Stimulated activated CD8-positive, alpha-beta memory T cell treated with anti-CD3 and anti-CD28 coated beads, Interleukin-12 subunit alpha, Interleukin-12 subunit beta, amount 100 ng/mL, for 4 hours (primary cell): ENCODE measurements around the gene ELOVL6.
"Not testable (repeated sequence)": the region's sequence is repeated elsewhere in the genome, so short reads cannot be mapped to it uniquely, and the experiment has no call there.

Source experiments
- DNase-seq: peaks from one replicate; pipeline ENCODE4 v3.0.0-alpha.2; 2020; ENCODE audit warnings: low read depth

Gene ELOVL6, protein sequence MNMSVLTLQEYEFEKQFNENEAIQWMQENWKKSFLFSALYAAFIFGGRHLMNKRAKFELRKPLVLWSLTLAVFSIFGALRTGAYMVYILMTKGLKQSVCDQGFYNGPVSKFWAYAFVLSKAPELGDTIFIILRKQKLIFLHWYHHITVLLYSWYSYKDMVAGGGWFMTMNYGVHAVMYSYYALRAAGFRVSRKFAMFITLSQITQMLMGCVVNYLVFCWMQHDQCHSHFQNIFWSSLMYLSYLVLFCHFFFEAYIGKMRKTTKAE

DNA sequence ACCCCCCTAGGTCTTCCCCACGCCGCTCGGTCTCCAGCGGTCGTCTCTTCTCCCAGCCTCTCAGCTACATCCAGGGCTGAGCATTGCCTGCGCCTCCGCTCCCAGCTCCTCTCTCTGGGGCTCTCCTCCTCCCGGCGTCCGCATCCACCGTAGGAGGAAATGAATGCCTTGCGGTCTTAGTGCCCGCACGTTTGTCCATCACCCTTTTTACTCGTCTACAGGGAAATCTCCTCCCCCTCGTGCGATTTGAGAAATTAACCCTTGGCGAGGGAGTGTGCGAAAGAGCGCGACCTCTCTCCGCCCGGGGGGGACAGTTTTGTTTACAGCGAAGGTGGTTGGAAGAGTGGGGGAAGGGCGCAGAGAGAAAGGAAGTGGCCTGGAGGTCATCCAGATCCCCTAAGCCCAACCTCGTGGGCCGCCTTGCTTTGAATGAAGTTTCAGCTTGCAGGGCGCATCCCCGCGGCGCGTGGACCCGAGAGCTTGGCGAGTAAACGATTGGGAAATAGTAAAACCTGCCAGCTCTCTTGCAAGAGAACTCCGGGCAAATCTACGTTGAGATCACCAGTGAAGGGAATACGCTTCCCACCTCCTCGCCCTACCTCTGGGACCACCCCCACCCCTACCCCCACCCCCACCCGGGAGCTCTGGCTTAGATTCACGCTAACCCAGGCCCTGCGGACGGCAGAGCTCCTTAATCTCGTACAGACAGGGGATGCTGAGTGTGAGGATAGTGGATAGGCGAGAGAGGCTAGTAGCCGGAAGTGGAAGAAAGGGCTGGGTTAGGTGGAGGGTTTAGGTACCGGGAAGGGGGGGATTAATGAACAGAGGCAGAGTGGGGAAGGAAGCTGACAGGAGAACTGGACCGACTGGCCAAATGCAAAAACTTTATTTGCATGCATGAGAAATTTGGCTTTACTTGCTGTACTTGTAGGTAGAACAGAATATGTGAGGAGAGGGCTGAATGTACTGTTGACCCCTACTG, at the start of gene ELOVL6:
Gene ELOVL6, minus strand, starts transcription at position 181 of the 982 bp plus-strand sequence. CDS start 280 bp downstream, outside the sequence.
- no peak for DNase-seq

DNA sequence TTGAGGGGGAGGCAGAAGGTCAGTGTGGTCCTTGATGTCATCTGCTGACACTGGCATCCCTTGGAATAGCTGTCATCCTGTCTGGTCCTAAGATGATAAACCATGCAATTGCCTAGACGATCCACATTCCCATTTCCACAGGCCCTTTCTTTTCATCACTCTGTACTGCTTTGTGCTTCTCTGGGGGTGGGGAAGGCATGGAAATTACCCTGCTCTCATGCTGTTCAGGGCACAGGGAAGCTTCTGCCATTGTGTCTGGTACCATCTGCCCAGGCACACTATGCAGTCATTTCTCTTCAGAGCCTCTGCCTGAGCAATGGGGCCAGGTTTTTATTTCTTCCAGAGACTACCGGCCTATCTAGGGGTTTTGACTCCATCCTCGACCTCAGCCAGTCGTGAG, 49.7 kb upstream of the ELOVL6 start:
- DNase-seq, result no peak

DNA sequence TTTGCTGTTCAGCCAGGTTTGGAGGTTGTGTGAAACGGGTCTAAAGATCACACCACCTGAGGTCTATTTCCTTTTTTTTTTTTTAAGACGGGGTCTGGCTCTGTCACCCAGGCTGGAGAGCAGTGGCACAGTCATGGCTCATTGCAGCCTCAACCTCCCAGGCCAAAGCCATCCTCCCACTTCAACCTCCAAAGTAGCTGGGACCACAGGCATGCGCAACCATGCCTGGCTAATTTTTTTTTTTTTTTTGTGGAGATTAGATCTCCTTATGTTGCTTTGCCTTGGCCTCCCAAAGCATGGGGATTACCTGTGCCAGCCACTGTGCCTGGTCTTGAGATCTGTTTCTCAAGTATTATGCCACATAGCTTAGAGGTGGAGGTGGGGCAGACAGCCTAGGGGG, 49.2 kb upstream of the ELOVL6 start:
- no peak for DNase-seq

DNA sequence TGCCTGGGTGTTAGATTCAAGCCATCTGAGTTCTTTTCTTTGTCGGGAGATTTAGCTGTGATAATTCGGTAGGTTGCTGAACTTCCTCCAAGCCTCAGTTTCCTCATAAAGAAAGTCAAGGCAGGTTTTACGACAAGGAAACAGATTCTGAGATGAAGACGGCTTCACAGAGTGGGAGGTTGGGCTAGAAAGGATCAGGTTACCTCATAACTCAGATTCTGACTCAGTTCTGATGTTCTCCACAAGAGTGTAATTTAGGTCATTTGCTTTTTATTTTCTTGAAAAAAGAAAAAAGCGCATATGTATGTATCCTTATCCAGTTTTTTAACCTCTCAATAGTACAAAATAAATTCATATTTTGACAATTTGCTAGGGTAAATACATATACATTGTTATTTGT, 47.2 kb upstream of the ELOVL6 start:
- no peak for DNase-seq

DNA sequence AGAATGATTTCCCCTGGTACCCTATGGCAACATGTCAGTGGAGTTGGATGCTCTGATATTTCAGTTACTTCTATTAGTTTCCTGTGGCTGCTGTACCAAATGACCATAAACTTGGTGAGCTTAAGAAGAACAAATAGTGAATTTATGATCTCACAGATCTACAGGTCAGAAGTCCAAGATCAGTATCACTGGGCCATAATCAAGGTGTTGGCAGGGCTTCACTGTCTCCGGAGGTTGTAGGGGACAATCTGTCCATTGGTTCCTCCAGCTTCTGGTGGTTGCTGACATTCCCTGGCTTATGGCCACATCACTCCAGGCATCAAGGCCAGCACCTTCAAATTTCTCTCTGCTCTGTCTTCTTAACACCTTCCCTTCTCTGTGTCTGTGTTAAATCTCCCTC, 37.9 kb upstream of the ELOVL6 start:
- no peak for DNase-seq

DNA sequence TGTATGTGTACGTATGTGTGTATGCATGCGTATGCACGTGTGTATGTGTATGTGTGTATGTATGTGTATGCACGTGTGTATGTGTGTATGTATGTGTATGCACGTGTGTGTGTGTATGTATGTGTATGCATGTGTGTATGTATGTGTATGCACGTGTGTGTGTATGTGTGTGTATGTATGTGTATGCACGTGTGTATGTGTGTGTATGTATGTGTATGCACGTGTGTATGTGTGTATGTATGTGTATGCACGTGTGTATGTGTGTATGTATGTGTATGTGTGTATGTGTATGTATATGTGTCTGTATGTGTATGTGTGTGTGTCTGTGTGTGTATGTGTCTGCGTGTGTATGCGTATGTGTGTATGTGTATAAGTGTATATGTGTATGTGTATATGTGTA, 35.2 kb upstream of the ELOVL6 start:
- DNase-seq, result not testable (repeated sequence)

DNA sequence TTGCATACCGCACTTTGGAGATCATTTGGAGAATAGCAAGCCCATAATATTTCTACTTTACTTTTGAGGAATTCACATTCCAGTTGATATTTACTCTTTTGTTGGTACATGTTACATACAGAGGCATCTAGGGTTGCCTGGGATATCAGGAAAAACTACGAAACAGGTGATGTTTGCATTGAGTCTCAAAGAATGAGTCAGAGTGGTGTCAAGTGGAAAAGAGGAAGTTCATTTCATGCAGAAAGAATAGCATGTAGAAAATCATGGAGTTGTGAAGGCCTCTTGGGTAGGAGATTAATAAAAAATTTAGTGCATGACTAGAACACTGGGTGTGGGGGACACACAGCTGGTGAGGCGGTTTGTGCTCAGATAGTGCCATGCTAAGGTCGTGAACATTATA, 33.5 kb upstream of the ELOVL6 start:
- DNase-seq, result no peak

DNA sequence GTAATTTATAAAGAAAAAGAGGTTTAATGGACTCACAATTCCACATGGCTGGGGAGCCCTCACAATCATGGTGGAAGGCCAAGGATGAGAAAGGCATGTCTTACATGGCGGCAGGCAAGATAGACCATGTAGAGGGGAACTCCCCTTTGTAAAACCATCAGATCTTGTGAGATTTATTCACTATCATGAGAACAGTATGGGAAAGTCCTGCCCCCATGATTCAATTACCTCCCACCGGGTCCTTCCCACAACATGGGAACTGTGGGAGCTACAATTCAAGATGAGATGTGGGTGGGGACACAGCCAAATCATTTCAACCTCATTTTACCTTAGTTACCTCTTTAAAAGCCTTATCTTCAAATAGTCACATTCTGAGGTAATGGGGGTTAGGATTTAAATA, 30.9 kb upstream of the ELOVL6 start:
- DNase-seq, result no peak

DNA sequence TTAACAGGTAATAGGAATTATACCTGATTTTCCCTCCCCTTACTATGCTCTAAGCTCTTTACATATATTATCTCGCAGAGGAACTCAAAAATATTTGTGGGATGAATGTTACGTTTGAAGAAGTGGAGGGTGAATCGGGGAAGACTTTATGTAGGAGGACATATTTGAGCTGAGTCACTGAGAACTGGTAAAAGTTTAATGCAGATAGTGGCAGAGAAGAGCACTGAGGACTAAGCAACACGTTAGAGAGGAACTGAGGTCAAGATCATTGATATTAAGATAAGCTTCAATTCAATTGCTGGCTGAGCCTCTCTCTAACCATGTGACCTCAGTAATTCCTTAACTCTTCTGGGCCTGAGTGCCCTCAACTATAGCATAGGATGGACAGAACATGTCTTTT, 26.4 kb upstream of the ELOVL6 start:
- DNase-seq, result no peak

DNA sequence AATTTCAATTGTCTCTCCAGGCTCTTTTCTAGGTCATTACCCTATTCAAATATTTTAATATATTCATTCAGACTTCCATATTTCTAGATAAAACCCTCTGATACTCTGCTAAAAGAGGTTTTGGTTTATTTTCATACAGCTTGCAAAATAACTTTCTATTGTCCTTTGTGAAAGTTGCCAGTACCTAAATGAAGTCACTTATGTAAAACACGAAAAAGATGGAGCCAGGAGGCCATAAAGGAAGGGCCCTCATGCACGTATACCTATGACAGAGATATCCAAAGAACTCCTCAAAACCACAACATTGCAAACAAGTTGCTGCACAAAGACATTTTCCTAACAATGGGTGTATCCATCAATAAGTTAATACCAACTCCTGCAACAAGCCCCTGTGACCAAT, 25.7 kb upstream of the ELOVL6 start:
- no peak for DNase-seq

DNA sequence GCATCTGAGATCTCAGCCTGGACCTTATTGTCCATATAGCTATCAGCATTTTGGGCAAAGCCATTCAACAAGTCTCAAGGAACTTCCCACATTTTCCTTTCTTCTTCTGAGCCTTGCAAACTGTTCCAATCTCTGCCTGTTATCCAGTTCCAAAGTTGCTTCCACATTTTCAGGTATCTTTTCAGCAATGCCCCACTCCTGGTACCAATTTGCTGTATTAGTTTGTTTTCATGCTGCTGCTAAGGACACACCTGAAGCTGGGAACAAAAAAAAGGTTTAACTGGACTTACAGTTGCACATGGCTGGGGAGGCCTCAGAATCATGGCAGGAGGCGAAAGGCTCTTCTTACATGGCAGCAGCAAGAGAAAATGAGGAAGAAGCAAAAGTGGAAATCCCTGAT, 20.5 kb upstream of the ELOVL6 start:
- DNase-seq, result not testable (repeated sequence)

DNA sequence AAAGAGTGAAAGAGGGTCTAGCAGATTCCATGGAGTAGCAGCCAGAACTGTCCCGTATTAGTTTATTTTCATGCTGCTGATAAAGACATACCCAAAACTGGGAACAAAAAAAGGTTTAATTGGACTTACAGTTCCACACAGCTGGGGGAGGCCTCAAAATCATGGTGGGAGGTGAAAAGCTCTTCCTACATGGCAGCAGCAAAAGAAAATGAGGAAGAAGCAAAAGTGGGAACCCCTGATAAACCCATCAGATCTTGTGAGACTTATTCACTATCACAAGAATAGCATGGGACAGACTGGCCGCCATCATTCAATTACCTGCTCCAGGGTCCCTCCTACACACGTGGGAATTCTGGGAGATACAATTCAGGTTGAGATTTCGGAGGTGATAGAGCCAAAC, 18.8 kb upstream of the ELOVL6 start:
- DNase-seq, result not testable (repeated sequence)

DNA sequence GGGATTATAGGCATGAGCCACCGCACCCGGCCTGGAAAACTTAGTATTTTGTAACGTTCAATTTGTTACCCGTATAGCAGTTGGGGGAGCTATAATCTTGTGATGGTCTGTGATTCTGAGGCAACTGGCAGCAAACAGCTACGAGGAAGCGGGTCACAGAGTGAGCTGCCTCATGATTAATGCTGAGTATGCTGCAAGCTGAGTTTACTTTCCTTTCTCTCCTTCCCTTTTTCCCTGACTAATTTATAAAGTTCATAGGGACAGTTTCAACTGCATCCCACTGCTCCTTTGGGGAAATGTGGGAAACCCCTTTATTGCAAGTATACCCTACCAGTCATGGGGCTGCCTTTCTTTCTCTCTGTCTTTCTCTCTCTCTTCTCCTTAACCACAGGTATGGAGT, 17.7 kb upstream of the ELOVL6 start:
- DNase-seq, result no peak

DNA sequence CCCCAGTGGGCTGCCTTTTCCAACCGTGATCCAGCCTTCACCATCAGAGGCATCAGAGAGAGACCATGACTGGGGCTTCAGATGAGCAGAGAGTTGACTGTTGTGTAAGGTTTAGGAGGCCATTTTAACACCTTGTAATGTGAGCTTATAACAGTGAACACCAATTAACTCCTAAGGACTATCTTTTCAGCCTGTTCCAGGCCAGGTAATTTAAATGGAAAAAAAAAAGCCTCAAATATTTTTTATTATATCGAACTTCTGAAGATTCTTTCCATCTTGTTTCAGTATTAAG, 13.3 kb upstream of the ELOVL6 start:
- no peak for DNase-seq

DNA sequence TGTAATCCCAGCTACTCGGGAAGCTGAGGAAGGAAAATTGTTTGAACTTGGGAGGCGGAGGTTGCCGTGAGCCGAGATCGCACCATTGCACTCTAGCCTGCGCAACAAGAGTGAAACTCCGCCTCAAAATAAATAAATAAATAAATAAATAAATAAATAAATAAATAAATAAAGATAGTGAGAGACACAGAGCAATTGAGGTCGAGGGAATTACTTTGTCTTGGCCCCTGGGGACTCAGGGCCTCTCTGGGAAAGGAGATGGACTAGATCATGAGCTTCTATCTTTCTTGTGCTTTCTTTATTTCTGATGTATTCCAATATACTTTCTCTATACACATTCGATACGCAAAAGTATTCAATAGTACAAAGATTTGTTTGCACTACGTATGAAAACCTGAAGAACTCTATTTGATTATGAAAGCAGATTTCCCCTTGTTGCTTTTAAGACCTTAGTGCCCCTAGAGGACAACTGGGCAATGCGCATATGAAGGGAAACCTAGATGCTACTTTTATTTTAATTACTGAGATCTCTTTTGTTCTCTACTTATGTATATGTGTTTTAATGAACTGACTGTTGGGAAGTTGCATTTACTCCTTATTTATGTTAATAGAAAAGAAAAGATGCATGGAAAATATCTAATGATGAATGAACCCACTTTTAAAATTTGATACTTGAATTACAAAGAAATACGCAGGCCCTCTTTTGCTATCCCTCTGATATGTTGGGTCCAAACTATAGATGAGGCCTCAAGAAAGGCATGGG, 12.8 kb upstream of the ELOVL6 start:
- no peak for DNase-seq

DNA sequence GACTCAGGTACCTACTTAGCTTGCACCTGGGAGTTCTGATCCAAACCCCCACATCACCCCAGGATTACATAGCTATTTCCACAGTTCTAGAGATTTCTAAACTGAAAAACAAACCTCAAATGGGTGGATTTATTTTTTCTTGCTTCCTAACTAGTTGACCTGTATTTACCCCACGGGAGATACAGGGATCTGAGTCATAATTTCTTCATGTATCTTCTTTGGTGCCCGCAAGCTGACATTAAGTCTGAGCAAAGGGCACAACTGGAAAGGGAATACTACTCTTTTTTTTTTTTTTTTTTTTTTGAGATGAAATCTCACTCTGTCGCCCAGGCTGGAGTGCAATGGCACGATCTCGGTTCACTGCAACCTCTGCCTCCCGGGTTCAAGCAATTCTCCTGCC, 10.0 kb upstream of the ELOVL6 start:
- no peak for DNase-seq

DNA sequence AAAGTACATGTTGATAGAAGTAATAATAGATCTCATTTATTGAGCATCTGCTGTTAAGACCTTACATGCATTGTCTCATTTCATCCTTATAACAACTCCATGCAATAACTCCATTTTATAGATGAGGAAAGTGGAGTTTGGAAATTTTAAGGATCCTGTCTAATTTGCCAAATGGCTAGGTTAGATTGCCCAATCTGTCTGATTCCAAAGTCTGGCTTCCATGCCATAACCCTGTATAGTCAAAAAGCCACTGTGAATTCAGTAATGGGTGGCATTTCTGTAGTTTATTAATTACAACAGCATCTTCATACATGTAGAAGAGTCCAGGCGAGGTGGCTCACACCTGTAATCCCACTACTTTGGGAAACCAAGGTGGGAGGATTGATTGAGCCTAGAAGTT, 8.8 kb upstream of the ELOVL6 start:
- no peak for DNase-seq

DNA sequence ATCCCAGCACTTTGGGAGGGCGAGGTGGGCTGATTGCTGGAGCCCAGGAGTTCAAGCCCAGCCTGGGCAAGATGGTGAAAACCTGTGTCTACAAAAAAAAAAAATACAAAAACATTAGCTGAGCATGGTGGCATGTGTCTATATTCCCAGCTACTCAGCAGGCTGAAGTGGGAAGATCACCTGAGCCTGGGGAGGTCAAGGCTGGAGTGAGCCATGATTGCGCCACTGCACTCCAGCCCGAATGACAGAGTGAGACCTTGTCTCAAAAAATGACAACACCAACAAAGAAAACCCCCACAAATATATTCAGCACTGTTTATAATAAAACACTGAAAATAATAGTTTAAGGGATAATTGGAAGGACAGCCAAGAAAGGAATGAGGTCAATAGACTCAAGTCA, 3.6 kb upstream of the ELOVL6 start:
- no peak for DNase-seq

DNA sequence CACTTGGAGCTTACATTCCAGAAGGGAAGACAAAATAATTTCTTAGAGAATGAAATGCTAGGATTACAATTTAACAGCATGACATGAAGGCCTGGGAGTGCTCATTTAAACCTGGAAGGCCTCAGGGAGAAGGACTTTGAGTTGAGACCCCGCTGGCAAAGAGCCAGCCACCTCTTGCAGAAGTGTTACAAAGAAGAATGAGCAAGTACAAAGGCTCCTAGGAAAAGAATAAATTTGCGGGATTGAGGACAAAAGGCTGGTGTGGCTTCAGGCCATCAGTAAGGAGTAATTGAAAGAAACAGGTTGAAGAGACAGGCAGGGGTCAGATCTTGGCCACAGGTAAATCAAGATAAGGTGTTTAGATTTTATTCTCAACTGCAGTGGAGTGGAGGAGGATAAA, 3.1 kb upstream of the ELOVL6 start:
- DNase-seq, result no peak

DNA sequence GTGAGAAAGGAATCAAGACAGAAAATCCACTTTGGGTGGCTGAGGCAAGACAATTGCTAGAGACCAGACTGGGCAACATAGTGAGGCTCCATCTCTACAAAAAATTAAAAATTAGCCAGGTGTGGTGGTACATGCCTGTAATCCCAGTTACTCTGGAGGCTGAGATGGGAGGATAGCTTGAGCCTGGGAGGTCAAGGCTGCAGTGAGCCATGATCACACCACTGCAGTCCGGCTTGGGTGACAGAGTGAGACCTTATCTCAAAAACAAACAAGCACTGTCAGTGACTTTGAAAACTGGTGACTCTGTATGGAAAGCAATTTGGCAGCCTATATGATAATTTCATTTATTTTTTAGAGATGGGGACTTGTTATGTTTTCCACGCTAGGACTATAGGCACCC, 2.3 kb upstream of the ELOVL6 start:
- DNase-seq, result no peak

DNA sequence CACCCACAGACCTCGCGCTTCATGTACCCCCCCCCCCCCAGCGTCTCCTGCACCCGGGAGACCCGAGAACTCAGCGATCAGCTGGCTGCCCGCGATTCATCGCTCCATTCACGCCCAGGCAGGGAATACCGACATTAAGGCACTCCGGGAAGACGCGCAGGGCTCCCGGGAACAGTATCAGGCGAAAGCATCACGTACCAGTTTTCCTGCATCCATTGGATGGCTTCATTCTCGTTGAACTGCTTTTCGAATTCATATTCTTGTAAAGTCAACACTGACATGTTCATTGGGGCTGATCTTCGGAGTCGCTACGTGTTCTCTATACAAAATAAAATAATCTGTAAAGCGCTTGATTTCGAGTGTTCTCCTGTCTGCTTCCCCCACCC, 373 bp downstream of the ELOVL6 start:
- peak; percentile 1 for DNase-seq

DNA sequence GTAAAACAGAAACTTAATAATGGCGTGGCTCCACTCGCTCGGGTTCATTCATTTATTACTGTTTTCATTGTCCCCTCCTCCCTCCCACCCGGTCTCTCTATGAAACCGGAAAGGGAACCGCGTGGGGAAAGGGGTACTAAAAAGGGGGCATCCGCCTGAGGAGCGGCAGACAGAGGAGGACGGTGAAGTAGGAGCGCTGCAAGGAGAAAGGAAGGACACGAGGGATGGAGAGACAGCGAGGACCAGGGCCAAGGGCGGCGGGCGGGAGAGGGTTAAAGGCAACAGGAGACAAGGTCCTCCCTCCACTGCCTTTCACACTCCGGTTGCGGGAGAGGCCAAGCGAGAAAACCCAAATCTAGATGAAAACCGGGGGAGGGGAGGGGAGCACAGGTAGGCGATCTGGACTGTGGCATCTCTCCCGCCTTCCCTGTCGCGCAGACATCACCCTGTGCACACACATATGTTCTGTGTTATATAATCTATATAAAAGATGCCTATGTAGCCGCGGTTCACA, 829 bp downstream of the ELOVL6 start:
- peak; percentile 34 for DNase-seq
